Ovary (tissue), 9 donors: ENCODE measurements around the gene CDH11. TPM values are rescaled to one million over a fixed set of nuclear protein-coding genes. Genes with fewer than 3 reads are reported as not detected.

Experiments
- DNase-seq, 5 donors: peaks; one replicate each; pipeline ENCODE4 v3.0.0-alpha.2; 2019 to 2020
- H3K27ac ChIP-seq, 2 donors: fragments of 200-600 bp; one replicate each; pipeline versions ENCODE4 v1.5.1 to v1.8.0; 2019 to 2022
- H3K27me3 ChIP-seq: fragments of 200-600 bp; one replicate; pipeline ENCODE4 v1.8.0; 2022
- H3K36me3 ChIP-seq: fragments of 200-600 bp; sonication (generic); one replicate; pipeline ENCODE4 v1.5.1; 2019
- H3K4me1 ChIP-seq: one replicate; pipeline ENCODE4 v1.8.1; 2013; ENCODE audit warnings: mild to moderate bottlenecking, moderate library complexity; ENCODE audit not compliant: insufficient read depth
- H3K4me3 ChIP-seq: fragments of 200-600 bp; sonication (generic); one replicate; pipeline ENCODE4 v1.5.1; 2017
- H3K9me3 ChIP-seq, 2 donors: fragments of 200-600 bp in 1 of 2; sonication (generic) in 1 of 2; one replicate each; pipeline versions ENCODE4 v1.5.1 to v1.8.1; 2013 to 2019; ENCODE audit warnings: mild to moderate bottlenecking in 1 of 2, moderate library complexity in 1 of 2
- CTCF ChIP-seq, 3 donors: fragments of 450-650 bp in 2 of 3; fragments of 200-600 bp in 1 of 3; IDR thresholded peaks; one replicate each; pipeline versions ENCODE4 v1.5.1 to v1.8.0; 2016 to 2022; ENCODE audit warnings: antibody characterized with exemption in 3 of 3, mild to moderate bottlenecking in 1 of 3
- EP300 ChIP-seq: sonication (generic); formaldehyde crosslinking; IDR thresholded peaks from one replicate; pipeline ENCODE4 v1.6.1; 2017; ENCODE audit warnings: antibody characterized with exemption
- POLR2A ChIP-seq: fragments of 450-650 bp; IDR thresholded peaks from one replicate; pipeline ENCODE4 v1.6.1; 2017; ENCODE audit warnings: antibody characterized with exemption, mild to moderate bottlenecking, moderate library complexity
- WGBS, 3 donors: extraction: QIAGEN DNeasy Blood & Tissue Kit in 1 of 3; methylation state at CpG; one replicate each; pipeline versions ENCODE4 v1.1.5 to v1.1.7; 2013 to 2017; 5-methylcytosine and 5-hydroxymethylcytosine counted together
- intact Hi-C, 4 donors: fragments of 100-400 bp; cut with DNase I; formaldehyde crosslinking; loops; one replicate each; pipeline versions ENCODE4 v1.11.0 to v1.15.1; 2022 to 2023
- polyA plus RNA-seq, 2 donors: library from polyadenylated mRNA; stranded (reverse); fragments of 200-250 nt in 1 of 2; fragments of 350-450 nt in 1 of 2; fragmentation: Illumina TruSeq in 1 of 2; extraction: RNeasy Lipid Tissue Mini Kit (QIAGEN cat#74804) in 1 of 2; gene quantifications; one replicate each; pipeline ENCODE4 v1.2.3, GENCODE V29; 2013 to 2014
- total RNA-seq, 7 donors: library from RNA; depleted of rRNA in 2 of 7; stranded (reverse); fragments of >200 nt in 2 of 7; fragmentation: NEBNext Ultra II Directional in 3 of 7; extraction: Animal tissue kit (Norgen Biotek cat#: 25700) in 3 of 7; gene quantifications; one replicate each; pipeline versions ENCODE4 v1.1.0 to v1.2.4, GENCODE V29; 2016 to 2023
- donor health status: DM: no; HTN: no; CAD: no; lungs with moderate emphysema.
- donor health status: DM: no; HTN: no; CAD: no.
- donor health status: Bipolar disorder and iron deficiency.
- donor health status: DM: yes; HTN: yes; CAD: no.
- donor health status: DM: no; HTN: no; CAD: no.
- donor health status: DM: yes; HTN: yes; CAD: no.

Gene CDH11
- total and polyA plus RNA-seq, 9 donors = 118 to 858 (median 478) TPM

DNA sequence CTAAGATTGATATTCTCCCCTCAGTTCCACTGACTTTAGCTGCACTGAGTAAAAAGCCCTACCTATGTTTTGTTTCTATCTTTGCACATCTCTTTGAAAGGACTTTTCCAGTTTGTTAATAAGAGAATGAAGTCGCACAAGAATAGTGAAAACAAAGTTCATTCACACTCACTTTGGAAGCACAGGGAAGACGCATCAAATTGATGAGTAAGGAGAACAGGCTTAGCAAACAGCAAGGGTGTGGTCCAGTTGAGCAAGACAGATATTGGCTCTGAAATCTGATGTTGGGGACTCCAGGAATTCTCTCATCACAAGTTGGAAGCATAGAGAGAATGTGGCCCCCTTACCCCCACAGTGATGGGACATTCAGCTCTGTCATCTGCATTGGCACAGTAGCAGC is 221.3 kb downstream of the CDH11 start:
- H3K4me3 ChIP-seq = no peak overlapping the region
- H3K4me1 ChIP-seq = no peaks in the 10 kb centered on the region
- intact Hi-C loops = no loop called here
- no peaks in the 10 kb centered on the region for H3K27me3 ChIP-seq
- H3K27ac ChIP-seq = no peak overlapping the region
- DNase-seq = no peak
- 91 to 96% (median 92%) methylated on average over 2 of the region's 2 CpGs for WGBS, 3 donors
- no peak for TF ChIP-seq POLR2A
- no peak for TF ChIP-seq CTCF (IDR thresholded peaks at IDR 0.05)
- TF ChIP-seq EP300 = no peak
- H3K36me3 ChIP-seq = no peaks in the 10 kb centered on the region
- no peaks in the 10 kb centered on the region for H3K9me3 ChIP-seq

- intact Hi-C loops = no loop called here
- no peaks in the 10 kb centered on the region for H3K27me3 ChIP-seq
- no peaks in the 10 kb centered on the region for H3K4me1 ChIP-seq
- H3K27ac ChIP-seq = no peak overlapping the region
- H3K9me3 ChIP-seq = no peaks in the 10 kb centered on the region
- whole genome bisulfite sequencing, 3 donors = 41 to 48% (median 45%) methylated on average over 2 of the region's 2 CpGs
- no peak for DNase-seq
- no peaks in the 10 kb centered on the region for H3K36me3 ChIP-seq
- no peak overlapping the region for H3K4me3 ChIP-seq
- TF ChIP-seq POLR2A = no peak
- no peak for TF ChIP-seq CTCF (IDR thresholded peaks at IDR 0.05)
- TF ChIP-seq EP300 = no peak
Measured at GRCh38 chr16:64900019-64900418, 221.8 kb downstream of the CDH11 start.

- Histone ChIP-seq H3K27me3 (no peaks in the 10 kb centered on the region), H3K4me1 (no peaks in the 10 kb centered on the region), H3K4me3 (no peak overlapping the region), H3K36me3 (no peaks in the 10 kb centered on the region), H3K9me3 (no peaks in the 10 kb centered on the region), H3K27ac (no peak overlapping the region)
- TF ChIP-seq POLR2A = no peak
- no peak for TF ChIP-seq CTCF (IDR thresholded peaks at IDR 0.05)
- no peak for TF ChIP-seq EP300
- DNase-seq = no peak
- intact Hi-C loops = no loop called here
- WGBS, 3 donors = 59 to 65% (median 62%) methylated on average over 2 of the region's 2 CpGs
Measured at GRCh38 chr16:64898159-64898558, 223.7 kb downstream of the CDH11 start.
